GM10266 (cell line): ENCODE measurements around the gene ZNRF3.

Experiments
- DNase-seq: peaks from one replicate; pipeline ENCODE4 v3.0.0; 2012; ENCODE audit errors: extremely low spot score
- CTCF ChIP-seq: IDR thresholded peaks from 2 replicates; pipeline ENCODE4 v1.5.1; 2012; ENCODE audit warnings: mild to moderate bottlenecking, low read depth; ENCODE audit not compliant: control insufficient read depth, insufficient read depth; ENCODE audit errors: missing control alignments

Gene ZNRF3

GRCh38 chr22:28973352-28973751 lies 90.0 kb downstream of the ZNRF3 start:
- no peak for TF ChIP-seq CTCF
- DNase-seq = no peak

GRCh38 chr22:28977060-28977459 lies 93.7 kb downstream of the ZNRF3 start:
- TF ChIP-seq CTCF = no peak
- DNase-seq = no peak

GRCh38 chr22:28977481-28977971 lies 94.2 kb downstream of the ZNRF3 start:
- TF ChIP-seq CTCF = no peak
- no peak for DNase-seq

GRCh38 chr22:28978158-28978557 lies 94.8 kb downstream of the ZNRF3 start:
- DNase-seq = no peak

GRCh38 chr22:28978863-28979796 lies 95.8 kb downstream of the ZNRF3 start:
- no peak for DNase-seq
- no peak for TF ChIP-seq CTCF

More at GRCh38 chr22:28978158-28978557, 94.8 kb downstream of the ZNRF3 start:
- TF ChIP-seq CTCF = no peak

GRCh38 chr22:28980326-28980725 lies 97.0 kb downstream of the ZNRF3 start:
- no peak for TF ChIP-seq CTCF
- DNase-seq = no peak
